ENCODE data around the gene MRPL41. TPM values are rescaled to one million over a fixed set of nuclear protein-coding genes. Genes with fewer than 3 reads are reported as not detected.

MRPL41 gene
- total RNA-seq, 1 donor, result 30.4 TPM

- no peaks in the 10 kb centered on the region for H3K36me3 ChIP-seq (ENCODE audit: insufficient read depth, low read length)
- peak; percentile 55 for DNase-seq (ENCODE audit: insufficient read length, low spot score, missing footprints)
- no peak overlapping the region for H2AFZ ChIP-seq (ENCODE audit: low read length)
- H3K9me3 ChIP-seq (ENCODE audit: low read depth, low read length), result no peaks in the 10 kb centered on the region
- H3K27ac ChIP-seq (ENCODE audit: low read depth, low read length), result no peak overlapping the region
- H3K79me2 ChIP-seq (ENCODE audit: insufficient read depth, low read length), result no peaks in the 10 kb centered on the region
- peaks cover 9% of the 10 kb centered on the region for H3K4me1 ChIP-seq (ENCODE audit: insufficient read depth, low read length)
- H4K20me1 ChIP-seq (ENCODE audit: insufficient read depth, low read length), result no peaks in the 10 kb centered on the region
- H3K4me3 ChIP-seq (ENCODE audit: insufficient read depth, low read length), result no peak overlapping the region
- no peak for TF ChIP-seq CTCF (IDR thresholded peaks at IDR 0.05; ENCODE audit: extremely low read depth, low read depth, low read length)
- H3K27me3 ChIP-seq (ENCODE audit: insufficient read depth, low read length), result no peaks in the 10 kb centered on the region
- H3K4me2 ChIP-seq (ENCODE audit: insufficient read depth, low read length), result no peak overlapping the region
Observed at GRCh38 chr9:137540536-137540935, 11.1 kb upstream of the MRPL41 start.

- no peak overlapping the region for H3K4me3 ChIP-seq (ENCODE audit: insufficient read depth, low read length)
Observed at GRCh38 chr9:137542486-137542885, 9.2 kb upstream of the MRPL41 start.

GRCh38 chr9:137543237-137543963, 8.3 kb upstream of the MRPL41 start:
- no peak for TF ChIP-seq CTCF (IDR thresholded peaks at IDR 0.05; ENCODE audit: extremely low read depth, low read depth, low read length)
- Histone ChIP-seq H3K4me1 (ENCODE audit: insufficient read depth, low read length) (peaks cover 9% of the 10 kb centered on the region), H3K27ac (ENCODE audit: low read depth, low read length) (no peak overlapping the region), H3K79me2 (ENCODE audit: insufficient read depth, low read length) (no peaks in the 10 kb centered on the region), H4K20me1 (ENCODE audit: insufficient read depth, low read length) (no peaks in the 10 kb centered on the region), H3K4me3 (ENCODE audit: insufficient read depth, low read length) (no peak overlapping the region), H3K36me3 (ENCODE audit: insufficient read depth, low read length) (no peaks in the 10 kb centered on the region), H3K9me3 (ENCODE audit: low read depth, low read length) (no peaks in the 10 kb centered on the region), H3K4me2 (ENCODE audit: insufficient read depth, low read length) (no peak overlapping the region), H3K27me3 (ENCODE audit: insufficient read depth, low read length) (no peaks in the 10 kb centered on the region), H2AFZ (ENCODE audit: low read length) (no peak overlapping the region)
- peak; percentile 60 for DNase-seq (ENCODE audit: insufficient read length, low spot score, missing footprints)

More at GRCh38 chr9:137542486-137542885, 9.2 kb upstream of the MRPL41 start:
- TF ChIP-seq CTCF (IDR thresholded peaks at IDR 0.05; ENCODE audit: extremely low read depth, low read depth, low read length), result no peak
- Histone ChIP-seq H3K36me3 (ENCODE audit: insufficient read depth, low read length) (no peaks in the 10 kb centered on the region), H2AFZ (ENCODE audit: low read length) (no peak overlapping the region), H3K27ac (ENCODE audit: low read depth, low read length) (no peak overlapping the region), H3K27me3 (ENCODE audit: insufficient read depth, low read length) (no peaks in the 10 kb centered on the region), H3K4me1 (ENCODE audit: insufficient read depth, low read length) (peaks cover 9% of the 10 kb centered on the region), H4K20me1 (ENCODE audit: insufficient read depth, low read length) (no peaks in the 10 kb centered on the region), H3K79me2 (ENCODE audit: insufficient read depth, low read length) (no peaks in the 10 kb centered on the region), H3K9me3 (ENCODE audit: low read depth, low read length) (no peaks in the 10 kb centered on the region), H3K4me2 (ENCODE audit: insufficient read depth, low read length) (no peak overlapping the region)
- DNase-seq (ENCODE audit: insufficient read length, low spot score, missing footprints), result peak; percentile 36

GRCh38 chr9:137544176-137544760, 7.4 kb upstream of the MRPL41 start:
- Histone ChIP-seq H3K27ac (ENCODE audit: low read depth, low read length) (peak overlapping the region; percentile 37), H3K4me1 (ENCODE audit: insufficient read depth, low read length) (peaks cover 9% of the 10 kb centered on the region), H3K36me3 (ENCODE audit: insufficient read depth, low read length) (no peaks in the 10 kb centered on the region), H3K27me3 (ENCODE audit: insufficient read depth, low read length) (no peaks in the 10 kb centered on the region), H3K9me3 (ENCODE audit: low read depth, low read length) (no peaks in the 10 kb centered on the region), H4K20me1 (ENCODE audit: insufficient read depth, low read length) (no peaks in the 10 kb centered on the region), H3K4me2 (ENCODE audit: insufficient read depth, low read length) (no peak overlapping the region), H3K4me3 (ENCODE audit: insufficient read depth, low read length) (no peak overlapping the region), H3K79me2 (ENCODE audit: insufficient read depth, low read length) (no peaks in the 10 kb centered on the region), H2AFZ (ENCODE audit: low read length) (no peak overlapping the region)
- no peak for TF ChIP-seq CTCF (IDR thresholded peaks at IDR 0.05; ENCODE audit: extremely low read depth, low read depth, low read length)
- peak; percentile 94 for DNase-seq (ENCODE audit: insufficient read length, low spot score, missing footprints)
